Measurements from ENCODE around the gene CCDC191.

Gene CCDC191

DNA sequence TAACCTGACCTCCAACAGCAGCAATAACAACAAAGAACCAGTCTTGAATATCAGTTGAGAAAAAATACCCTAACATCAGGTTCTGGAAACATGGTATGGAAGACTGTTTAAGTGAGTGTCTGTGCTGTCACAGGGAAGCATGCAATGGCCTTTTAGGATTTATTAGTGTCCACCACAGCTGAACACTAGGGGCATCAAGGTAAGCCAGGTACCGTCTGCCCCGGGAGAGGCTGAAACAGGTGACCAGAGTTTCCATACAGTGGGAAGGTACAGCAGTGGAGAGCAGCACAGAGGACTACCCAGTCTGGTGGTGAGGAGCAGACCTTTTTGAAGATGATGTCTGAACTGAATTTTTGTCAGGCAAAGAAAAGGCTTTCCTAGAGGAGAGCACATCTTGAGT is 90.2 kb downstream of the CCDC191 start:
- TF ChIP-seq GATA2 (IDR thresholded peaks at IDR 0.05; ENCODE audit: low read depth, low read length) (no peak), GATA3 (IDR thresholded peaks at IDR 0.05; ENCODE audit: low read depth, low read length) (no peak)

DNA sequence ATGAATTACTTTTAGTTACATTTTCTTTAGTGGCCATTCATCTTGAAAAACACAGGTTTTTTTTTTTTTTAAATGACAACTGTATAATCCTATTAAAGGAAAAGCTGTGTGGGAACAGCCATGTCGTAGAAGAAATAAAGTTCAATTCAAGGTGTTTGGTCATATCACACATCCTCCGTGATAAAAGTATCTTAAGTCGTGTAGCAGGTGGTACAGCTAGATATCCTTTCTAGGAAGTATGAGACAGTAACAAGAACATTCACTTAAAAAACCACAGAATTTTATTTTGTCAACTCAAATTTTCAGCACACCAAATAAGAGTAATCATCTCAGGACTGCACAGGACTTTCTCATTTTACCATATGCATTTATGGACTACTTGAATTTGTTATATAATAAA is 92.4 kb downstream of the CCDC191 start:
- TF ChIP-seq GATA2 (IDR thresholded peaks at IDR 0.05; ENCODE audit: low read depth, low read length) (no peak), GATA3 (IDR thresholded peaks at IDR 0.05; ENCODE audit: low read depth, low read length) (no peak)

- TF ChIP-seq GATA3 (IDR thresholded peaks at IDR 0.05; ENCODE audit: low read depth, low read length), result no peak
- no peak for TF ChIP-seq GATA2 (IDR thresholded peaks at IDR 0.05; ENCODE audit: low read depth, low read length)
Observed at GRCh38 chr3:113954091-113954685, 102.1 kb downstream of the CCDC191 start.

DNA sequence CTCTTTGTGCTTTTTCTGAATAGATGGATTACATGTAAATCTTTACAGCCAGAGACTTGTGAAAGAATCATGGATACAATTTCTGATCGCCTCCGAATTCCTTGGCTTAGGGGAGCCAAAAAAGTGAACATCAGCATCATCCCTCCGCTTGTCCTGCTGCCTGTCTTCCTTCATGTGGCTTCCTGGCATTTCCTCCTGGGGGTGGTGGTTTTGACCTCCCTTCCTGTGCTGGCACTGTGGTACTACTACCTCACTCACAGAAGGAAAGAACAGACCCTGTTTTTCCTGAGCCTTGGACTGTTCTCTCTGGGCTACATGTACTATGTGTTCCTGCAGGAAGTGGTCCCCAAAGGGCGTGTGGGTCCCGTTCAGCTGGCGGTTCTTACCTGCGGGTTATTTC is 102.6 kb downstream of the CCDC191 start:
- TF ChIP-seq GATA2 (IDR thresholded peaks at IDR 0.05; ENCODE audit: low read depth, low read length), result no peak
- no peak for TF ChIP-seq GATA3 (IDR thresholded peaks at IDR 0.05; ENCODE audit: low read depth, low read length)

DNA sequence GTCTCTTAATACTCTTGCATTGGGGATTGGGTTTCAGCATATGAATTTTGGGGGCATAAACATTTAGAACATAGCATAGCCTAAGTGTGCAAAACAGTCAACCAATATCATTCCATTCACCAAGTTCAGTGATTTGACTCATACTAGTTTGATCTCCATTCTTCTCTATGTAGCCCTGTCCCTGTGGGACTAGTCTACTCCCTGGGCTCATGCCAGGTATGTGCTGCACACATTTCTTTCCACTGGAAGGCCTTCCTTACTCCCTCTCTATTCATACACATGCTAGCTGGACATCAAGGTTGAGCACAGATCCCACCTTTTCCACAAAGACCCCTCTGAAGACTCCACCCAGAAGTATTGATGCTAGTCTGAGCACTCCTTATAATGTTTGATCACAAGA is 103.4 kb downstream of the CCDC191 start:
- TF ChIP-seq GATA2 (IDR thresholded peaks at IDR 0.05; ENCODE audit: low read depth, low read length), result no peak
- no peak for TF ChIP-seq GATA3 (IDR thresholded peaks at IDR 0.05; ENCODE audit: low read depth, low read length)

- TF ChIP-seq GATA2 (IDR thresholded peaks at IDR 0.05; ENCODE audit: low read depth, low read length) (no peak), GATA3 (IDR thresholded peaks at IDR 0.05; ENCODE audit: low read depth, low read length) (no peak)
Observed at GRCh38 chr3:113948015-113948917, 108.1 kb downstream of the CCDC191 start.

- TF ChIP-seq GATA2 (IDR thresholded peaks at IDR 0.05; ENCODE audit: low read depth, low read length) (no peak), GATA3 (IDR thresholded peaks at IDR 0.05; ENCODE audit: low read depth, low read length) (no peak)
Observed at GRCh38 chr3:113947372-113948014, 108.8 kb downstream of the CCDC191 start, which contains the start of gene ZDHHC23. ZDHHC23 (plus strand) TSS chr3:113948013; CDS start chr3:113948803, 790 bp downstream.

- TF ChIP-seq GATA2 (IDR thresholded peaks at IDR 0.05; ENCODE audit: low read depth, low read length), result no peak
Observed at GRCh38 chr3:113946831-113947230, 109.5 kb downstream of the CCDC191 start.

GRCh38 chr3:113927556-113927955 is 128.8 kb downstream of the CCDC191 start:
- no peak for TF ChIP-seq GATA2 (IDR thresholded peaks at IDR 0.05; ENCODE audit: low read depth, low read length)
- no peak for TF ChIP-seq GATA3 (IDR thresholded peaks at IDR 0.05; ENCODE audit: low read depth, low read length)

- TF ChIP-seq GATA3 (IDR thresholded peaks at IDR 0.05; ENCODE audit: low read depth, low read length), result no peak
- no peak for TF ChIP-seq GATA2 (IDR thresholded peaks at IDR 0.05; ENCODE audit: low read depth, low read length)
Observed at GRCh38 chr3:113914646-113915045, 141.7 kb downstream of the CCDC191 start.

Measured in SH-SY5Y (cell line).